Jurkat, Clone E6-1 (cell line): Measurements from ENCODE around the gene ME3.
A peak's percentile ranks its signal among the peaks of the same experiment; 100 is the strongest.
"Not testable (repeated sequence)": the region's sequence is repeated elsewhere in the genome, so short reads cannot be mapped to it uniquely, and the experiment has no call there.

ENCODE experiments used
- DNase-seq: peaks from one replicate; pipeline ENCODE4 v3.0.0-alpha.2; 2011; ENCODE audit warnings: low read depth, low spot score
- H3K4me3 ChIP-seq: 2 replicates; pipeline ENCODE4 v1.5.1; 2011; ENCODE audit warnings: mild to moderate bottlenecking, low read length, control low read depth, moderate library complexity

Gene ME3

GRCh38 chr11:86547727-86548126, 124.7 kb downstream of the ME3 start:
- DNase-seq: no peak
- no peak overlapping the region for H3K4me3 ChIP-seq

- not testable (repeated sequence) for H3K4me3 ChIP-seq, DNase-seq
These were observed 131.1 kb downstream of the ME3 start for GRCh38 chr11:86541299-86541698.

GRCh38 chr11:86538223-86538548, 134.2 kb downstream of the ME3 start:
- no peak overlapping the region for H3K4me3 ChIP-seq
- no peak for DNase-seq

- no peak overlapping the region for H3K4me3 ChIP-seq
- peak; percentile 3 for DNase-seq
These were observed 134.7 kb downstream of the ME3 start for GRCh38 chr11:86537541-86538222.

- DNase-seq: no peak
- H3K4me3 ChIP-seq: no peak overlapping the region
These were observed 136.6 kb downstream of the ME3 start for GRCh38 chr11:86535773-86536172.

- H3K4me3 ChIP-seq: no peak overlapping the region
- no peak for DNase-seq
These were observed 147.6 kb downstream of the ME3 start for GRCh38 chr11:86524620-86525352.

- no peak for DNase-seq
These were observed 148.4 kb downstream of the ME3 start for GRCh38 chr11:86523738-86524619.

GRCh38 chr11:86522512-86522911, 149.9 kb downstream of the ME3 start:
- not testable (repeated sequence) for DNase-seq, H3K4me3 ChIP-seq

More at GRCh38 chr11:86523738-86524619, 148.4 kb downstream of the ME3 start:
- H3K4me3 ChIP-seq: no peak overlapping the region

GRCh38 chr11:86519064-86519911, 153.1 kb downstream of the ME3 start:
- no peak overlapping the region for H3K4me3 ChIP-seq
- no peak for DNase-seq

GRCh38 chr11:86518211-86518610, 154.2 kb downstream of the ME3 start:
- no peak overlapping the region for H3K4me3 ChIP-seq
- DNase-seq: no peak

GRCh38 chr11:86517557-86517956, 154.9 kb downstream of the ME3 start:
- no peak overlapping the region for H3K4me3 ChIP-seq
- no peak for DNase-seq

GRCh38 chr11:86515297-86516094, 156.9 kb downstream of the ME3 start:
- DNase-seq: no peak
- no peak overlapping the region for H3K4me3 ChIP-seq

GRCh38 chr11:86514453-86514852, 158.0 kb downstream of the ME3 start:
- no peak for DNase-seq
- no peak overlapping the region for H3K4me3 ChIP-seq

- DNase-seq: no peak
- H3K4me3 ChIP-seq: no peak overlapping the region
These were observed 158.6 kb downstream of the ME3 start for GRCh38 chr11:86513746-86514373.

GRCh38 chr11:86513138-86513537, 159.3 kb downstream of the ME3 start:
- no peak overlapping the region for H3K4me3 ChIP-seq
- DNase-seq: no peak

GRCh38 chr11:86511086-86511551, 161.3 kb downstream of the ME3 start:
- H3K4me3 ChIP-seq: no peak overlapping the region
- DNase-seq: no peak

- H3K4me3 ChIP-seq: no peak overlapping the region
- DNase-seq: no peak
These were observed 161.7 kb downstream of the ME3 start for GRCh38 chr11:86510674-86511073.

- no peak overlapping the region for H3K4me3 ChIP-seq
- DNase-seq: no peak
These were observed 162.3 kb downstream of the ME3 start for GRCh38 chr11:86510097-86510496.
